ENCODE data around the gene DNTT.

The DNTT gene

GRCh38 chr10:96338279-96338925 lies 34.2 kb downstream of the DNTT start:
- no peak overlapping the region for H3K9ac ChIP-seq (ENCODE audit: low read length)
- no peak overlapping the region for H3K4me3 ChIP-seq (ENCODE audit: low read depth in 1 of 2, low read length in 2 of 2)

DNA sequence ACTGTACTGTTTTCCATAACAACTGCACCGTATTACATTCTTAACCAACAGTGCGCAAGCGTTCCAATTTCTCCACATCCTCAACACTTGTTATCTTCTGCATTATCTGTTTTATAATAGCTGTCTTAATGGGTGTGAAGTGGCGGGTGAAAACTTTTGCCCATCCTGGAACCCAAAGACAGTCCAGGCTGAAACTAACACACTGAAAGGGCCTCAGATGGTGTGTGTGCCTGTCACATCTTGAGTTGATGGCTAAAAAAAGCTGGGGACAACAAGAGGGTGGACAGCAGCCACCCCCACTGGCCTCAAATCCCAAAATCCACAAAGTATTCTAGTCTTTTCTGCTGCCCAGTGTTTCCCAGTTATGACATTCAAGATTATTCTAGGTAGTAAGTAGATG lies 35.1 kb downstream of the DNTT start:
- Histone ChIP-seq H3K27me3 (ENCODE audit: control insufficient read depth in 1 of 2, insufficient read depth in 2 of 2, low read length in 2 of 2) (no peaks in the 10 kb centered on the region), H3K9me3 (ENCODE audit: low read length) (no peaks in the 10 kb centered on the region), H3K27ac (ENCODE audit: low read depth, low read length) (no peak overlapping the region), H3K36me3 (ENCODE audit: insufficient read depth, low read length) (no peaks in the 10 kb centered on the region), H3K4me3 (ENCODE audit: low read depth in 1 of 2, low read length in 2 of 2) (no peak overlapping the region), H3K4me1 (ENCODE audit: insufficient read depth, low read length) (no peaks in the 10 kb centered on the region), H3K9ac (ENCODE audit: low read length) (no peak overlapping the region)

More at GRCh38 chr10:96338279-96338925, 34.2 kb downstream of the DNTT start:
- Histone ChIP-seq H3K4me1 (ENCODE audit: insufficient read depth, low read length) (no peaks in the 10 kb centered on the region), H3K27ac (ENCODE audit: low read depth, low read length) (no peak overlapping the region), H3K9me3 (ENCODE audit: low read length) (no peaks in the 10 kb centered on the region), H3K27me3 (ENCODE audit: control insufficient read depth in 1 of 2, insufficient read depth in 2 of 2, low read length in 2 of 2) (no peaks in the 10 kb centered on the region), H3K36me3 (ENCODE audit: insufficient read depth, low read length) (no peaks in the 10 kb centered on the region)

GRCh38 chr10:96339956-96340904 lies 36.0 kb downstream of the DNTT start:
- no peak overlapping the region for H3K4me3 ChIP-seq (ENCODE audit: low read depth in 1 of 2, low read length in 2 of 2)
- H3K27ac ChIP-seq (ENCODE audit: low read depth, low read length): no peak overlapping the region
- H3K36me3 ChIP-seq (ENCODE audit: insufficient read depth, low read length): no peaks in the 10 kb centered on the region
- H3K9ac ChIP-seq (ENCODE audit: low read length): no peak overlapping the region
- no peaks in the 10 kb centered on the region for H3K27me3 ChIP-seq (ENCODE audit: control insufficient read depth in 1 of 2, insufficient read depth in 2 of 2, low read length in 2 of 2)
- H3K9me3 ChIP-seq (ENCODE audit: low read length): no peaks in the 10 kb centered on the region
- no peaks in the 10 kb centered on the region for H3K4me1 ChIP-seq (ENCODE audit: insufficient read depth, low read length)

- no peak overlapping the region for H3K9ac ChIP-seq (ENCODE audit: low read length)
- no peak overlapping the region for H3K27ac ChIP-seq (ENCODE audit: low read depth, low read length)
- H3K4me3 ChIP-seq (ENCODE audit: low read depth in 1 of 2, low read length in 2 of 2): no peak overlapping the region
- no peaks in the 10 kb centered on the region for H3K9me3 ChIP-seq (ENCODE audit: low read length)
- H3K36me3 ChIP-seq (ENCODE audit: insufficient read depth, low read length): no peaks in the 10 kb centered on the region
- no peaks in the 10 kb centered on the region for H3K4me1 ChIP-seq (ENCODE audit: insufficient read depth, low read length)
- H3K27me3 ChIP-seq (ENCODE audit: control insufficient read depth in 1 of 2, insufficient read depth in 2 of 2, low read length in 2 of 2): no peaks in the 10 kb centered on the region
Observed at GRCh38 chr10:96341219-96342182, 37.3 kb downstream of the DNTT start.

DNA sequence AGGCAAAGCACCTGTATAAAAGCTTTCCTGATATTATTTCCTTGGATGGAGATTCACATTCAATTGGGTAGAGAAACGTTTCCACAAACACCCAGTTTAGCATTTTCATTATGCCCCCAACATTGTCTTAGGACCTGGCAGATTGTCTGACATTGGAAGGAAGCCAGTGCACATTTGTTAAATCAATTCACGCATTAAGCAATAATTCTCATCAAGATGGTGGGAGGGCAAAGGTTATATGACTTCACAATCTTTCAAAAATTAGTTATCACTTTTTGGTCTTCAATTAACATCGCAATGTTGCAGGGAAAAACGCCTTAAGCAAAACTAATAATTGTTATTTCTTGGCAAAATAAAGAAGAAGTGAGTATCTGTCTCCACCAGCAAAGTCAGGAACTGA lies 38.2 kb downstream of the DNTT start:
- Histone ChIP-seq H3K27me3 (ENCODE audit: control insufficient read depth in 1 of 2, insufficient read depth in 2 of 2, low read length in 2 of 2) (no peaks in the 10 kb centered on the region), H3K9me3 (ENCODE audit: low read length) (no peaks in the 10 kb centered on the region), H3K27ac (ENCODE audit: low read depth, low read length) (no peak overlapping the region), H3K4me3 (ENCODE audit: low read depth in 1 of 2, low read length in 2 of 2) (no peak overlapping the region), H3K9ac (ENCODE audit: low read length) (no peak overlapping the region), H3K36me3 (ENCODE audit: insufficient read depth, low read length) (no peaks in the 10 kb centered on the region), H3K4me1 (ENCODE audit: insufficient read depth, low read length) (no peaks in the 10 kb centered on the region)

- Histone ChIP-seq H3K27ac (ENCODE audit: low read depth, low read length) (no peak overlapping the region), H3K4me1 (ENCODE audit: insufficient read depth, low read length) (no peaks in the 10 kb centered on the region), H3K27me3 (ENCODE audit: control insufficient read depth in 1 of 2, insufficient read depth in 2 of 2, low read length in 2 of 2) (no peaks in the 10 kb centered on the region), H3K9ac (ENCODE audit: low read length) (no peak overlapping the region), H3K4me3 (ENCODE audit: low read depth in 1 of 2, low read length in 2 of 2) (no peak overlapping the region), H3K9me3 (ENCODE audit: low read length) (no peaks in the 10 kb centered on the region), H3K36me3 (ENCODE audit: insufficient read depth, low read length) (no peaks in the 10 kb centered on the region)
Observed at GRCh38 chr10:96344178-96344577, 39.9 kb downstream of the DNTT start.

DNA sequence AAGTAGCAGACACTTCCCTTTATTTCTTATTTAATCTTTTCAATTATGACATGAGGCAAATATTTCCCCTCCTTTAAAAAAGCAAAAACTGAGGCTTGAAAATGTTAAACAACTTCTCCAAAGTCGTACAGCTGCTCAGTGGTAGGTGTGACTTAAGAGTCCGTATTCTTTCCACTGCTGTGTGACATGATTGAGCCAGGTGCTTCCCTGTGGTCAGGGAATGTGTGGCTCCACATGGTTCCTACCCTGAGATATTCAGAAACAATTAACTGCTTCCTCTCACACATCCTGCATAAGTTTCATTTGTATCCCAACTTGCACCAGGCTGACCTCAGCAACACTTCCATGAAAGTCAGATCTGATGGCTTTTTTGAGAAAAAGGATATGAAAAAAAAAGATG lies 41.0 kb downstream of the DNTT start:
- no peak overlapping the region for H3K27ac ChIP-seq (ENCODE audit: low read depth, low read length)

DNA sequence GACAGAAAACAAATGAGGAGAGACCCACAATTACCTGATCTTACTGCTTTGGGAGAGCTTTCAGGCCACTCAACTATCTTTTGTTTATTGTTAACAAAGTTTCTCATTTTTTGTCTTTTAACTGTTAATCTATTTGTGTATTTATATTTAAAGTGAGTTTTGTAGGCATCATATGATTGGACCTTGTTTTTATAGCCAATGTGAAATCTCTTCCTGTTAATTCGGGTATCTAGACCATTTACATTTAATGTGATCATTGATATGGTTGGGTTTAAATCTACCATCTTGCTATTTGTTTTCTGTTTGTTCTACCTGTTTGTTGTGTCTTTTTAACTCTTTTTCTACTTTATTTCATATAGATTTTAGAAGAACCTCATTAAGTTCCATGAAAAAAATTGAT lies 42.1 kb downstream of the DNTT start:
- Histone ChIP-seq H3K36me3 (ENCODE audit: insufficient read depth, low read length) (no peaks in the 10 kb centered on the region), H3K27ac (ENCODE audit: low read depth, low read length) (no peak overlapping the region), H3K4me3 (ENCODE audit: low read depth in 1 of 2, low read length in 2 of 2) (no peak overlapping the region), H3K27me3 (ENCODE audit: control insufficient read depth in 1 of 2, insufficient read depth in 2 of 2, low read length in 2 of 2) (no peaks in the 10 kb centered on the region), H3K9ac (ENCODE audit: low read length) (no peak overlapping the region), H3K4me1 (ENCODE audit: insufficient read depth, low read length) (no peaks in the 10 kb centered on the region), H3K9me3 (ENCODE audit: low read length) (no peaks in the 10 kb centered on the region)

More for the DNA sequence above, 41.0 kb downstream of the DNTT start:
- Histone ChIP-seq H3K36me3 (ENCODE audit: insufficient read depth, low read length) (no peaks in the 10 kb centered on the region), H3K27me3 (ENCODE audit: control insufficient read depth in 1 of 2, insufficient read depth in 2 of 2, low read length in 2 of 2) (no peaks in the 10 kb centered on the region), H3K4me1 (ENCODE audit: insufficient read depth, low read length) (no peaks in the 10 kb centered on the region), H3K4me3 (ENCODE audit: low read depth in 1 of 2, low read length in 2 of 2) (no peak overlapping the region), H3K9ac (ENCODE audit: low read length) (no peak overlapping the region), H3K9me3 (ENCODE audit: low read length) (no peaks in the 10 kb centered on the region)

DNA sequence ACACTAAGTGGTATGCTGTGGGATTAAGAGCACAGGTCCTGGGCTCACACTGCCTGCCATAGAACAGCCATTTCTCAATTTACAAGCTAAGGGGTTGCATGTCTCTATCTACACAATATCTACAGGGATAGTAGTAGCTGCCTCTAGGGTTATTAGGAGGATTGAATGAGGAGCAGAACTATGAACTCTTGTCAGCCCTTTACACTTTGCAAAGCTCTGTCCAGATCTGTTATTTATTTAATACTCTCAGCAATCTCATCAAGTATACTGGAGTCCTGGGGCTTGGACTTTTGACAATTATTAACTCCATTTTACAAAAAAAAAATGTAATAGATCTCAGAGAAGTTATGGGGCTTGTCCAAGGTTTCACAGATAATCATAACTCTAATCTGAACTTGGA lies 47.8 kb downstream of the DNTT start:
- no peaks in the 10 kb centered on the region for H3K27me3 ChIP-seq (ENCODE audit: control insufficient read depth in 1 of 2, insufficient read depth in 2 of 2, low read length in 2 of 2)
- H3K27ac ChIP-seq (ENCODE audit: low read depth, low read length): no peak overlapping the region
- no peaks in the 10 kb centered on the region for H3K36me3 ChIP-seq (ENCODE audit: insufficient read depth, low read length)
- no peak overlapping the region for H3K9ac ChIP-seq (ENCODE audit: low read length)
- no peaks in the 10 kb centered on the region for H3K4me1 ChIP-seq (ENCODE audit: insufficient read depth, low read length)
- H3K9me3 ChIP-seq (ENCODE audit: low read length): no peaks in the 10 kb centered on the region
- H3K4me3 ChIP-seq (ENCODE audit: low read depth in 1 of 2, low read length in 2 of 2): no peak overlapping the region

DNA sequence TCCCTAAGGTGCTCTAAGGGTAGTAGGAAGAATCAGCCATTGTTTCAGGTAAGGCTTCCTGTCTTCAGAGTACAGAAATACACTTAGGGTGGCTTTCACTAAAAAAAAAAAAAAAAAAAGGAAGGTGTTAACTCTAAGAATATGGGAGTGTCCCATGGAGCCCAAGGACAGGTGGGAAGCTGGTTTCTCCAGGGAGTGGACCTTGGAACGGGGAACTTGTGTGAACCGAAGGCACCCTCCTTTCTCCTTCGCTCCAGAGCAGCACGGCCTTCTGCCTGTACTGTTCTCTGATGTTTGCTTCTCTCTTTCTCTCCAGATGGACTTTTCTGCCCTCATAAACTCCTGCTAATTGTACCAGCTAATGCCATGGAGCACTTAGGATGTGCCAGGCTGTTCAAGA lies 48.3 kb downstream of the DNTT start:
- H3K27ac ChIP-seq (ENCODE audit: low read depth, low read length): no peak overlapping the region
- no peaks in the 10 kb centered on the region for H3K9me3 ChIP-seq (ENCODE audit: low read length)
- no peak overlapping the region for H3K9ac ChIP-seq (ENCODE audit: low read length)
- H3K4me1 ChIP-seq (ENCODE audit: insufficient read depth, low read length): no peaks in the 10 kb centered on the region
- no peak overlapping the region for H3K4me3 ChIP-seq (ENCODE audit: low read depth in 1 of 2, low read length in 2 of 2)
- H3K27me3 ChIP-seq (ENCODE audit: control insufficient read depth in 1 of 2, insufficient read depth in 2 of 2, low read length in 2 of 2): no peaks in the 10 kb centered on the region
- H3K36me3 ChIP-seq (ENCODE audit: insufficient read depth, low read length): no peaks in the 10 kb centered on the region

DNA sequence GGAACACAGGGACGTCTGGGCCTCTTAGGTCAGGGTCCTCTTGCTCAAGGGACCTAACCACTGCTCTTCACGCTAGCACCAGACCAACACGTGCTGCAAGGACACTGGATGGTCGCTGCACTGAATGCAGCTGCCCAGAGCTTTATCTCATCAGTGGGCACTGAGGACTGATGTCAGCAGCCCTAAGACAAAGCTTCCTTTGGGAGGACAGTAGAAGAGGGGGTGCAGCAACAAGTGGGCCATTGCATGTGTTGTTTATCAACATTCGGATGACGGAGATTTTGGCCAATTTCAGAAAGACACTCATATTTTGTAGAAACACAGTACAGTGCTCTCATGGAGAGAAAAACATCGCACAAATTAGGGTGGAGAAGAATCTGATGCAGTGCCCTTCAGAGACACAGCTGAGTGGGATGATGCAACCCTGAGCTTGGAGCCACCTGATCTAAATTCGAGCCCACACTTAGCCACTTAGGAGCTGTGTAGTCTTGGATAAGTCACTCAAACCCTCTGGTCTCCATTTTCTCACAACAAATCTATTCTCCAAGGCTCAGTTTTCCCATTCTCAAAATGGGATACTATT lies 52.9 kb downstream of the DNTT start:
- Histone ChIP-seq H3K9ac (ENCODE audit: low read length) (no peak overlapping the region), H3K4me3 (ENCODE audit: low read depth in 1 of 2, low read length in 2 of 2) (no peak overlapping the region), H3K36me3 (ENCODE audit: insufficient read depth, low read length) (no peaks in the 10 kb centered on the region), H3K27me3 (ENCODE audit: control insufficient read depth in 1 of 2, insufficient read depth in 2 of 2, low read length in 2 of 2) (no peaks in the 10 kb centered on the region), H3K27ac (ENCODE audit: low read depth, low read length) (no peak overlapping the region), H3K4me1 (ENCODE audit: insufficient read depth, low read length) (no peaks in the 10 kb centered on the region), H3K9me3 (ENCODE audit: low read length) (no peaks in the 10 kb centered on the region)

All from muscle layer of colon (tissue), 2 donors.